Adrenal gland (tissue), 5 donors: ENCODE results near the gene PSENEN.

Experiments
- POLR2A ChIP-seq, 2 donors: fragments of 450-650 bp; IDR thresholded peaks; one replicate each; pipeline ENCODE4 v1.6.1; 2017; ENCODE audit warnings: antibody characterized with exemption in 2 of 2, mild to moderate bottlenecking in 2 of 2, moderate library complexity in 1 of 2
- TF ChIP-seq, protein P1 (sequence below), 6 experiments: fragments of 450-650 bp in 4 of 6; fragments of 200-600 bp in 2 of 6; sonication (generic) in 1 of 6; IDR thresholded peaks; 1 replicate in 5 of 6; 2 replicates in 1 of 6; pipeline versions ENCODE4 v1.5.1 to v1.8.0; 2016 to 2021; ENCODE audit warnings: antibody characterized with exemption in 6 of 6, mild to moderate bottlenecking in 2 of 6, moderate library complexity in 1 of 6
- donor health status: DM: no; HTN: no; CAD: no.

GRCh38 chr19:35746531-35746930 is 1.1 kb downstream of the PSENEN start:
- TF ChIP-seq, protein P1, sequence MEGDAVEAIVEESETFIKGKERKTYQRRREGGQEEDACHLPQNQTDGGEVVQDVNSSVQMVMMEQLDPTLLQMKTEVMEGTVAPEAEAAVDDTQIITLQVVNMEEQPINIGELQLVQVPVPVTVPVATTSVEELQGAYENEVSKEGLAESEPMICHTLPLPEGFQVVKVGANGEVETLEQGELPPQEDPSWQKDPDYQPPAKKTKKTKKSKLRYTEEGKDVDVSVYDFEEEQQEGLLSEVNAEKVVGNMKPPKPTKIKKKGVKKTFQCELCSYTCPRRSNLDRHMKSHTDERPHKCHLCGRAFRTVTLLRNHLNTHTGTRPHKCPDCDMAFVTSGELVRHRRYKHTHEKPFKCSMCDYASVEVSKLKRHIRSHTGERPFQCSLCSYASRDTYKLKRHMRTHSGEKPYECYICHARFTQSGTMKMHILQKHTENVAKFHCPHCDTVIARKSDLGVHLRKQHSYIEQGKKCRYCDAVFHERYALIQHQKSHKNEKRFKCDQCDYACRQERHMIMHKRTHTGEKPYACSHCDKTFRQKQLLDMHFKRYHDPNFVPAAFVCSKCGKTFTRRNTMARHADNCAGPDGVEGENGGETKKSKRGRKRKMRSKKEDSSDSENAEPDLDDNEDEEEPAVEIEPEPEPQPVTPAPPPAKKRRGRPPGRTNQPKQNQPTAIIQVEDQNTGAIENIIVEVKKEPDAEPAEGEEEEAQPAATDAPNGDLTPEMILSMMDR (IDR thresholded peaks at IDR 0.05) = no peak
- TF ChIP-seq POLR2A (IDR thresholded peaks at IDR 0.05) = no peak
